ENCODE results near the gene CD79B. TPM values are rescaled to one million over a fixed set of nuclear protein-coding genes. Genes with fewer than 3 reads are reported as not detected.
"Not testable (repeated sequence)": the region's sequence is repeated elsewhere in the genome, so short reads cannot be mapped to it uniquely, and the experiment has no call there.

The CD79B gene
- total and polyA plus RNA-seq, 9 of the 15 experiments (the other 6 are each of a cell fraction or from before 2014, with no cell fraction given) = 0.15 to 0.62 (median 0.44) TPM; not detected in 2

DNA sequence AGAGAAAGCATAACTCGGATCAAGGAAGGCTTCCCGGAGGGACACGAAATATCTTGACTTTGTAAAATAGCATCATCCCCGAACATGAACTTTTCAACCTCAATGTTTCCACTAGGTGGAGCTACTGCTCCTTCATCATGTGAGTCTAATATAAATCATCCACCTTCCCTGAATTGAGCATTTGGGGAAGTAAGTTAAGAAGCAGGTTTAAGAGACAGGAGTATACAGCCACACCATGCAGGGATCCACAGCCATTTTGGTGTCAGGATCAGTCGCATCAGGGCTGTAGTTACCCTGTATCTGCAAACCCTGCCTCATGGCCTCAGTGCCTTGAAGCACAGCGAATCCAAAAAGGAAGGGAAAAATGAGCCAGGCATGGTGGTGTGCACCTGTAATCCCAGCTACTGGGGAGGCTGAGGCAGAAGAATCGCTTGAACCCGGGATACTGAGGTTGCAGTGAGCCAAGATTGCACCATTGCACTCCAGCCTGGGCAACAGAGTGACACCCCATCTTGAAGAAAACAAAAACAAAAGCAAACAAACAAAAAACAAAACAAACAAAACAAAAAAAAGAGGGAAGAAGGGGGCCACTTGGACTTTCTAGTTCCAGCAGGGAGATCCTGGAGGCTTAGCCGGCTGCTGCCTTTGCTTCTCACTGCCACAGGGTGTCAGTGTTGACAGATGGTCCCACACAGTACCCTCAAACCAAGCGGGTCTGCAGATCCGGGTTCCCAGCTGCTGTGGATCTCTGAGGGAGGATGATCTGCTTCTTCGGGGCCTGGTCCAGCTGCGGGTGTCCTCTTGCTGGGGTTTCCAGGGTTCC is 42.9 kb downstream of the CD79B start:
- H3K4me3 ChIP-seq; H3K9me3 ChIP-seq (replicated peaks; ENCODE audit: control insufficient read depth, insufficient read depth, low read depth, low read length); intact Hi-C loops (cut with micrococcal nuclease); H3K79me2 ChIP-seq (ENCODE audit: control insufficient read depth, insufficient read depth, low read length); BruUV-seq (replicated peaks); H3K4me1 ChIP-seq (replicated peaks in 1 of 2; ENCODE audit: control insufficient read depth in 2 of 2, insufficient read depth in 2 of 2, low read length in 2 of 2); H3K9me1 ChIP-seq (ENCODE audit: control insufficient read depth, insufficient read depth, low read length); H3K36me3 ChIP-seq (ENCODE audit: control insufficient read depth, insufficient read depth, low read length); H2AFZ ChIP-seq (ENCODE audit: low read depth, low read length); H4K20me1 ChIP-seq (replicated peaks; ENCODE audit: control insufficient read depth, insufficient read depth, low read length); H3K9ac ChIP-seq (ENCODE audit: insufficient read depth in 1 of 2, low read depth in 2 of 2, low read length in 2 of 2); H3K27ac ChIP-seq (ENCODE audit: extremely low read depth, low read depth, low read length); H3K27me3 ChIP-seq (ENCODE audit: control insufficient read depth in 2 of 2, insufficient read depth in 2 of 2, low read length in 2 of 2); H3K4me2 ChIP-seq (ENCODE audit: insufficient read depth, low read length); in situ Hi-C loops (cut with MboI): not testable (repeated sequence)
- peak; percentile 92 for ATAC-seq
- TF ChIP-seq MEIS2 (IDR thresholded peaks at IDR 0.05; ENCODE audit: partially characterized antibody) = peak; percentile 68
- TF ChIP-seq, protein P1, sequence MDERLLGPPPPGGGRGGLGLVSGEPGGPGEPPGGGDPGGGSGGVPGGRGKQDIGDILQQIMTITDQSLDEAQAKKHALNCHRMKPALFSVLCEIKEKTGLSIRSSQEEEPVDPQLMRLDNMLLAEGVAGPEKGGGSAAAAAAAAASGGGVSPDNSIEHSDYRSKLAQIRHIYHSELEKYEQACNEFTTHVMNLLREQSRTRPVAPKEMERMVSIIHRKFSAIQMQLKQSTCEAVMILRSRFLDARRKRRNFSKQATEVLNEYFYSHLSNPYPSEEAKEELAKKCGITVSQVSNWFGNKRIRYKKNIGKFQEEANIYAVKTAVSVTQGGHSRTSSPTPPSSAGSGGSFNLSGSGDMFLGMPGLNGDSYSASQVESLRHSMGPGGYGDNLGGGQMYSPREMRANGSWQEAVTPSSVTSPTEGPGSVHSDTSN (CRISPR knock-in tag; IDR thresholded peaks at IDR 0.05; ENCODE audit: low read depth) = not testable (repeated sequence)
- TF ChIP-seq, protein P1 (tag; conservative IDR thresholded peaks at IDR 0.05; ENCODE audit: low read depth) = peak; percentile 67
- TF ChIP-seq, protein P2, sequence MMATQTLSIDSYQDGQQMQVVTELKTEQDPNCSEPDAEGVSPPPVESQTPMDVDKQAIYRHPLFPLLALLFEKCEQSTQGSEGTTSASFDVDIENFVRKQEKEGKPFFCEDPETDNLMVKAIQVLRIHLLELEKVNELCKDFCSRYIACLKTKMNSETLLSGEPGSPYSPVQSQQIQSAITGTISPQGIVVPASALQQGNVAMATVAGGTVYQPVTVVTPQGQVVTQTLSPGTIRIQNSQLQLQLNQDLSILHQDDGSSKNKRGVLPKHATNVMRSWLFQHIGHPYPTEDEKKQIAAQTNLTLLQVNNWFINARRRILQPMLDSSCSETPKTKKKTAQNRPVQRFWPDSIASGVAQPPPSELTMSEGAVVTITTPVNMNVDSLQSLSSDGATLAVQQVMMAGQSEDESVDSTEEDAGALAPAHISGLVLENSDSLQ (IDR thresholded peaks at IDR 0.05) = peak; percentile 43; the same call in 1 of the 2 replicates
- TF ChIP-seq, protein P3, sequence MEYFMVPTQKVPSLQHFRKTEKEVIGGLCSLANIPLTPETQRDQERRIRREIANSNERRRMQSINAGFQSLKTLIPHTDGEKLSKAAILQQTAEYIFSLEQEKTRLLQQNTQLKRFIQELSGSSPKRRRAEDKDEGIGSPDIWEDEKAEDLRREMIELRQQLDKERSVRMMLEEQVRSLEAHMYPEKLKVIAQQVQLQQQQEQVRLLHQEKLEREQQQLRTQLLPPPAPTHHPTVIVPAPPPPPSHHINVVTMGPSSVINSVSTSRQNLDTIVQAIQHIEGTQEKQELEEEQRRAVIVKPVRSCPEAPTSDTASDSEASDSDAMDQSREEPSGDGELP (CRISPR knock-in tag; IDR thresholded peaks at IDR 0.05; ENCODE audit: borderline replicate concordance) = 0 out of 2 replicates have a peak, but pooled peaks have one; percentile 2
- TF ChIP-seq SMARCA5 (IDR thresholded peaks at IDR 0.05) = peak; percentile 51; the same call in 1 of the 2 replicates
- TF ChIP-seq RAD21 (CRISPR knock-in tag; conservative IDR thresholded peaks at IDR 0.05 in 1 of 2, IDR thresholded peaks at IDR 0.05 in 1 of 2) = peak in 1 of 2 experiments; percentile 30; a peak in 1 of 4 replicates
- TF ChIP-seq, protein P4, sequence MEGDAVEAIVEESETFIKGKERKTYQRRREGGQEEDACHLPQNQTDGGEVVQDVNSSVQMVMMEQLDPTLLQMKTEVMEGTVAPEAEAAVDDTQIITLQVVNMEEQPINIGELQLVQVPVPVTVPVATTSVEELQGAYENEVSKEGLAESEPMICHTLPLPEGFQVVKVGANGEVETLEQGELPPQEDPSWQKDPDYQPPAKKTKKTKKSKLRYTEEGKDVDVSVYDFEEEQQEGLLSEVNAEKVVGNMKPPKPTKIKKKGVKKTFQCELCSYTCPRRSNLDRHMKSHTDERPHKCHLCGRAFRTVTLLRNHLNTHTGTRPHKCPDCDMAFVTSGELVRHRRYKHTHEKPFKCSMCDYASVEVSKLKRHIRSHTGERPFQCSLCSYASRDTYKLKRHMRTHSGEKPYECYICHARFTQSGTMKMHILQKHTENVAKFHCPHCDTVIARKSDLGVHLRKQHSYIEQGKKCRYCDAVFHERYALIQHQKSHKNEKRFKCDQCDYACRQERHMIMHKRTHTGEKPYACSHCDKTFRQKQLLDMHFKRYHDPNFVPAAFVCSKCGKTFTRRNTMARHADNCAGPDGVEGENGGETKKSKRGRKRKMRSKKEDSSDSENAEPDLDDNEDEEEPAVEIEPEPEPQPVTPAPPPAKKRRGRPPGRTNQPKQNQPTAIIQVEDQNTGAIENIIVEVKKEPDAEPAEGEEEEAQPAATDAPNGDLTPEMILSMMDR (IDR thresholded peaks at IDR 0.05 in 2 of 3, conservative IDR thresholded peaks at IDR 0.05 in 1 of 3; ENCODE audit: insufficient read depth in 2 of 3, low read depth in 1 of 3, low read length in 3 of 3) = peak; percentile 46 to 64 (median 47)
- 0 out of 2 replicates have a peak, but pooled peaks have one; percentile 30 for TF ChIP-seq HLTF (IDR thresholded peaks at IDR 0.05)
- ChIA-PET POLR2A (interaction anchor here (0.6 kb wide), 1 partner anchor 30 kb away, joined by 3 read pairs; no protein-coding TSS in a partner anchor), CTCF (ENCODE audit: low intra/inter-chr PET ratio) (interaction anchor here (1.4 kb wide), 1 partner anchor 393 kb away, joined by 3 read pairs; no protein-coding TSS in a partner anchor)
- DNase-seq (ENCODE audit: extremely low read depth in 1 of 4, low spot score in 3 of 4) = peak in 3 of 4 experiments; percentile 13 to 54 (median 18)
- 2% methylated on average over 13 of the region's 13 CpGs for WGBS (ENCODE audit: insufficient coverage, low coverage, missing lambda C conversion rate)
- peak; percentile 83 for FAIRE-seq
